ENCODE data around the gene SPATS2. TPM values are rescaled to one million over a fixed set of nuclear protein-coding genes. Genes with fewer than 3 reads are reported as not detected.
"Not testable (repeated sequence)": the region's sequence is repeated elsewhere in the genome, so short reads cannot be mapped to it uniquely, and the experiment has no call there.

The SPATS2 gene
- polyA plus RNA-seq, 4 donors: 11.9 to 26.3 (median 14.4) TPM

- Histone ChIP-seq H3K36me3 (ENCODE audit: control insufficient read depth in 3 of 3, insufficient read depth in 2 of 3, low read depth in 1 of 3, low read length in 3 of 3) (no peaks in the 10 kb centered on the region), H3K9me3 (ENCODE audit: control insufficient read depth in 2 of 2, insufficient read depth in 1 of 2, low read depth in 1 of 2, low read length in 1 of 2) (no peaks in the 10 kb centered on the region), H3K4me3 (ENCODE audit: low read depth in 1 of 3, low read length in 3 of 3) (no peak overlapping the region), H3K4me1 (ENCODE audit: control insufficient read depth in 3 of 3, insufficient read depth in 2 of 3, low read depth in 1 of 3, low read length in 2 of 3) (peaks cover 0 to 14% (median 3%) of the 10 kb centered on the region in 3 donors), H3K27me3 (ENCODE audit: control insufficient read depth in 3 of 3, insufficient read depth in 3 of 3, low read length in 3 of 3) (no peaks in the 10 kb centered on the region), H3K27ac (ENCODE audit: low read depth in 1 of 3, low read length in 2 of 3) (no peak overlapping the region)
- 41 to 63% (median 59%) methylated on average over 2 of the region's 2 CpGs for WGBS, 3 donors
- DNase-seq: peak in 1 of 2 donors; percentile 32
- FAIRE-seq: no peak
Measured at GRCh38 chr12:49416892-49417291, 49.6 kb downstream of the SPATS2 start.

- no peaks in the 10 kb centered on the region for H3K9me3 ChIP-seq (ENCODE audit: control insufficient read depth in 2 of 2, insufficient read depth in 1 of 2, low read depth in 1 of 2, low read length in 1 of 2)
- FAIRE-seq: no peak
Measured at GRCh38 chr12:49417558-49417957, 50.3 kb downstream of the SPATS2 start.

GRCh38 chr12:49420556-49420955 is 53.3 kb downstream of the SPATS2 start:
- Histone ChIP-seq H3K9me3 (ENCODE audit: control insufficient read depth in 2 of 2, insufficient read depth in 1 of 2, low read depth in 1 of 2, low read length in 1 of 2) (no peaks in the 10 kb centered on the region), H3K4me3 (ENCODE audit: low read depth in 1 of 3, low read length in 3 of 3) (no peak overlapping the region), H3K27me3 (ENCODE audit: control insufficient read depth in 3 of 3, insufficient read depth in 3 of 3, low read length in 3 of 3) (no peaks in the 10 kb centered on the region), H3K36me3 (ENCODE audit: control insufficient read depth in 3 of 3, insufficient read depth in 2 of 3, low read depth in 1 of 3, low read length in 3 of 3) (peaks cover 0 to 9% (median 0%) of the 10 kb centered on the region in 3 donors), H3K27ac (ENCODE audit: low read depth in 1 of 3, low read length in 2 of 3) (no peak overlapping the region), H3K4me1 (ENCODE audit: control insufficient read depth in 3 of 3, insufficient read depth in 2 of 3, low read depth in 1 of 3, low read length in 2 of 3) (peaks cover 0 to 20% (median 3%) of the 10 kb centered on the region in 3 donors)
- 65 to 90% (median 77%) methylated on average over 4 of the region's 4 CpGs for WGBS, 3 donors
- DNase-seq: peak in 1 of 2 donors; percentile 51
- no peak for FAIRE-seq

More at GRCh38 chr12:49417558-49417957, 50.3 kb downstream of the SPATS2 start:
- Histone ChIP-seq H3K4me1 (ENCODE audit: control insufficient read depth in 3 of 3, insufficient read depth in 2 of 3, low read depth in 1 of 3, low read length in 2 of 3) (peaks cover 0 to 20% (median 3%) of the 10 kb centered on the region in 3 donors), H3K4me3 (ENCODE audit: low read depth in 1 of 3, low read length in 3 of 3) (no peak overlapping the region), H3K27ac (ENCODE audit: low read depth in 1 of 3, low read length in 2 of 3) (no peak overlapping the region), H3K36me3 (ENCODE audit: control insufficient read depth in 3 of 3, insufficient read depth in 2 of 3, low read depth in 1 of 3, low read length in 3 of 3) (peaks cover 0 to under 1% (median 0%) of the 10 kb centered on the region in 3 donors), H3K27me3 (ENCODE audit: control insufficient read depth in 3 of 3, insufficient read depth in 3 of 3, low read length in 3 of 3) (no peaks in the 10 kb centered on the region)
- 76 to 92% (median 90%) methylated on average over 1 of the region's 1 CpG for WGBS, 3 donors
- no peak for DNase-seq

- DNase-seq (no peak), FAIRE-seq (no peak)
- Histone ChIP-seq H3K27me3 (ENCODE audit: control insufficient read depth in 3 of 3, insufficient read depth in 3 of 3, low read length in 3 of 3) (no peaks in the 10 kb centered on the region), H3K4me3 (ENCODE audit: low read depth in 1 of 3, low read length in 3 of 3) (no peak overlapping the region), H3K9me3 (ENCODE audit: control insufficient read depth in 2 of 2, insufficient read depth in 1 of 2, low read depth in 1 of 2, low read length in 1 of 2) (no peaks in the 10 kb centered on the region), H3K27ac (ENCODE audit: low read depth in 1 of 3, low read length in 2 of 3) (no peak overlapping the region), H3K4me1 (ENCODE audit: control insufficient read depth in 3 of 3, insufficient read depth in 2 of 3, low read depth in 1 of 3, low read length in 2 of 3) (peaks cover 0 to 17% (median 3%) of the 10 kb centered on the region in 3 donors), H3K36me3 (ENCODE audit: control insufficient read depth in 3 of 3, insufficient read depth in 2 of 3, low read depth in 1 of 3, low read length in 3 of 3) (peaks cover 0 to 10% (median 0%) of the 10 kb centered on the region in 3 donors)
- 73 to 90% (median 77%) methylated on average over 1 of the region's 1 CpG for WGBS, 3 donors
Measured at GRCh38 chr12:49422114-49422513, 54.9 kb downstream of the SPATS2 start.

- 63 to 81% (median 70%) methylated on average over 4 of the region's 4 CpGs for WGBS, 3 donors
Measured at GRCh38 chr12:49428793-49429192, 61.5 kb downstream of the SPATS2 start.

GRCh38 chr12:49432616-49433015 is 65.4 kb downstream of the SPATS2 start:
- Histone ChIP-seq H3K4me1 (ENCODE audit: control insufficient read depth in 3 of 3, insufficient read depth in 2 of 3, low read depth in 1 of 3, low read length in 2 of 3) (no peaks in the 10 kb centered on the region), H3K36me3 (ENCODE audit: control insufficient read depth in 3 of 3, insufficient read depth in 2 of 3, low read depth in 1 of 3, low read length in 3 of 3) (no peaks in the 10 kb centered on the region), H3K4me3 (ENCODE audit: low read depth in 1 of 3, low read length in 3 of 3) (no peak overlapping the region), H3K27ac (ENCODE audit: low read depth in 1 of 3, low read length in 2 of 3) (no peak overlapping the region), H3K27me3 (ENCODE audit: control insufficient read depth in 3 of 3, insufficient read depth in 3 of 3, low read length in 3 of 3) (no peaks in the 10 kb centered on the region), H3K9me3 (ENCODE audit: control insufficient read depth in 2 of 2, insufficient read depth in 1 of 2, low read depth in 1 of 2, low read length in 1 of 2) (no peaks in the 10 kb centered on the region)
- no peak for FAIRE-seq
- 89 to 97% (median 91%) methylated on average over 2 of the region's 2 CpGs for WGBS, 3 donors
- no peak for DNase-seq

More at GRCh38 chr12:49428793-49429192, 61.5 kb downstream of the SPATS2 start:
- Histone ChIP-seq H3K27ac (ENCODE audit: low read depth in 1 of 3, low read length in 2 of 3) (peak overlapping the region in 1 of 3 donors; percentile 61), H3K4me3 (ENCODE audit: low read depth in 1 of 3, low read length in 3 of 3) (no peak overlapping the region), H3K27me3 (ENCODE audit: control insufficient read depth in 3 of 3, insufficient read depth in 3 of 3, low read length in 3 of 3) (no peaks in the 10 kb centered on the region), H3K4me1 (ENCODE audit: control insufficient read depth in 3 of 3, insufficient read depth in 2 of 3, low read depth in 1 of 3, low read length in 2 of 3) (no peaks in the 10 kb centered on the region), H3K36me3 (ENCODE audit: control insufficient read depth in 3 of 3, insufficient read depth in 2 of 3, low read depth in 1 of 3, low read length in 3 of 3) (peaks cover 0 to 7% (median 0%) of the 10 kb centered on the region in 3 donors), H3K9me3 (ENCODE audit: control insufficient read depth in 2 of 2, insufficient read depth in 1 of 2, low read depth in 1 of 2, low read length in 1 of 2) (no peaks in the 10 kb centered on the region)
- no peak for DNase-seq
- FAIRE-seq: no peak

GRCh38 chr12:49436799-49437198 is 69.5 kb downstream of the SPATS2 start:
- not testable (repeated sequence) for H3K4me3 ChIP-seq (ENCODE audit: low read depth in 1 of 3, low read length in 3 of 3); H3K27me3 ChIP-seq (ENCODE audit: control insufficient read depth in 3 of 3, insufficient read depth in 3 of 3, low read length in 3 of 3); H3K9me3 ChIP-seq (ENCODE audit: control insufficient read depth in 2 of 2, insufficient read depth in 1 of 2, low read depth in 1 of 2, low read length in 1 of 2); DNase-seq; H3K4me1 ChIP-seq (ENCODE audit: control insufficient read depth in 3 of 3, insufficient read depth in 2 of 3, low read depth in 1 of 3, low read length in 2 of 3); H3K27ac ChIP-seq (ENCODE audit: low read depth in 1 of 3, low read length in 2 of 3); H3K36me3 ChIP-seq (ENCODE audit: control insufficient read depth in 3 of 3, insufficient read depth in 2 of 3, low read depth in 1 of 3, low read length in 3 of 3); FAIRE-seq
- WGBS, 3 donors: 96 to 100% (median 98%) methylated on average over 8 to 30 of the region's 31 CpGs

GRCh38 chr12:49439042-49439441 is 71.8 kb downstream of the SPATS2 start:
- 82 to 85% (median 82%) methylated on average over 1 of the region's 1 CpG for WGBS, 3 donors
- FAIRE-seq: no peak
- Histone ChIP-seq H3K9me3 (ENCODE audit: control insufficient read depth in 2 of 2, insufficient read depth in 1 of 2, low read depth in 1 of 2, low read length in 1 of 2) (no peaks in the 10 kb centered on the region), H3K4me1 (ENCODE audit: control insufficient read depth in 3 of 3, insufficient read depth in 2 of 3, low read depth in 1 of 3, low read length in 2 of 3) (peaks cover 2 to 4% (median 3%) of the 10 kb centered on the region in 3 donors), H3K36me3 (ENCODE audit: control insufficient read depth in 3 of 3, insufficient read depth in 2 of 3, low read depth in 1 of 3, low read length in 3 of 3) (peaks cover 0 to under 1% (median 0%) of the 10 kb centered on the region in 3 donors), H3K27me3 (ENCODE audit: control insufficient read depth in 3 of 3, insufficient read depth in 3 of 3, low read length in 3 of 3) (no peaks in the 10 kb centered on the region), H3K27ac (ENCODE audit: low read depth in 1 of 3, low read length in 2 of 3) (no peak overlapping the region), H3K4me3 (ENCODE audit: low read depth in 1 of 3, low read length in 3 of 3) (no peak overlapping the region)
- no peak for DNase-seq

GRCh38 chr12:49440035-49440434 is 72.8 kb downstream of the SPATS2 start:
- FAIRE-seq (no peak), DNase-seq (peak; percentile 64 to 83)
- Histone ChIP-seq H3K4me3 (ENCODE audit: low read depth in 1 of 3, low read length in 3 of 3) (no peak overlapping the region), H3K36me3 (ENCODE audit: control insufficient read depth in 3 of 3, insufficient read depth in 2 of 3, low read depth in 1 of 3, low read length in 3 of 3) (peaks cover 0 to 3% (median 0%) of the 10 kb centered on the region in 3 donors), H3K9me3 (ENCODE audit: control insufficient read depth in 2 of 2, insufficient read depth in 1 of 2, low read depth in 1 of 2, low read length in 1 of 2) (no peaks in the 10 kb centered on the region), H3K4me1 (ENCODE audit: control insufficient read depth in 3 of 3, insufficient read depth in 2 of 3, low read depth in 1 of 3, low read length in 2 of 3) (peaks cover 2 to 4% (median 3%) of the 10 kb centered on the region in 3 donors), H3K27me3 (ENCODE audit: control insufficient read depth in 3 of 3, insufficient read depth in 3 of 3, low read length in 3 of 3) (no peaks in the 10 kb centered on the region), H3K27ac (ENCODE audit: low read depth in 1 of 3, low read length in 2 of 3) (no peak overlapping the region)
- 18 to 45% (median 39%) methylated on average over 2 of the region's 2 CpGs for WGBS, 3 donors
